ENCODE results near the gene MYO5A. TPM values are rescaled to one million over a fixed set of nuclear protein-coding genes. Genes with fewer than 3 reads are reported as not detected.
"Not testable (repeated sequence)": the region's sequence is repeated elsewhere in the genome, so short reads cannot be mapped to it uniquely, and the experiment has no call there.

MYO5A gene
- total and polyA plus RNA-seq, 4 donors: 47.8 to 119 (median 88.4) TPM

GRCh38 chr15:52496776-52497470 lies 31.8 kb downstream of the MYO5A start:
- Histone ChIP-seq H3K4me1 (ENCODE audit: control insufficient read depth, insufficient read depth, low read length) (no peaks in the 10 kb centered on the region), H3K27ac (ENCODE audit: low read depth, low read length) (no peak overlapping the region)

GRCh38 chr15:52496175-52496574 lies 32.5 kb downstream of the MYO5A start:
- Histone ChIP-seq H3K4me3 (ENCODE audit: low read depth, low read length) (no peak overlapping the region), H3K36me3 (ENCODE audit: control insufficient read depth, insufficient read depth, low read length) (no peaks in the 10 kb centered on the region), H3K27me3 (ENCODE audit: control insufficient read depth, insufficient read depth, low read length) (no peaks in the 10 kb centered on the region), H3K4me1 (ENCODE audit: control insufficient read depth, insufficient read depth, low read length) (no peaks in the 10 kb centered on the region), H3K9me3 (ENCODE audit: control insufficient read depth, insufficient read depth, low read length) (no peaks in the 10 kb centered on the region), H3K27ac (ENCODE audit: low read depth, low read length) (no peak overlapping the region)
- no peak for DNase-seq (ENCODE audit: low read depth in 4 of 6, low spot score in 6 of 6)
- no CpG with 5 or more reads among the region's 4 CpGs for WGBS (ENCODE audit: insufficient coverage)

More at GRCh38 chr15:52496776-52497470, 31.8 kb downstream of the MYO5A start:
- Histone ChIP-seq H3K27me3 (ENCODE audit: control insufficient read depth, insufficient read depth, low read length) (no peaks in the 10 kb centered on the region), H3K4me3 (ENCODE audit: low read depth, low read length) (no peak overlapping the region), H3K36me3 (ENCODE audit: control insufficient read depth, insufficient read depth, low read length) (no peaks in the 10 kb centered on the region), H3K9me3 (ENCODE audit: control insufficient read depth, insufficient read depth, low read length) (no peaks in the 10 kb centered on the region)
- DNase-seq (ENCODE audit: low read depth in 4 of 6, low spot score in 6 of 6): no peak
- 80% methylated on average over 1 of the region's 6 CpGs for WGBS (ENCODE audit: insufficient coverage)

- Histone ChIP-seq H3K4me3 (ENCODE audit: low read depth, low read length) (no peak overlapping the region), H3K4me1 (ENCODE audit: control insufficient read depth, insufficient read depth, low read length) (no peaks in the 10 kb centered on the region), H3K27me3 (ENCODE audit: control insufficient read depth, insufficient read depth, low read length) (no peaks in the 10 kb centered on the region), H3K36me3 (ENCODE audit: control insufficient read depth, insufficient read depth, low read length) (no peaks in the 10 kb centered on the region), H3K27ac (ENCODE audit: low read depth, low read length) (no peak overlapping the region), H3K9me3 (ENCODE audit: control insufficient read depth, insufficient read depth, low read length) (no peaks in the 10 kb centered on the region)
- DNase-seq (ENCODE audit: low read depth in 4 of 6, low spot score in 6 of 6): no peak
These were observed 33.6 kb downstream of the MYO5A start for GRCh38 chr15:52495125-52495524.

GRCh38 chr15:52493968-52494367 lies 34.7 kb downstream of the MYO5A start:
- WGBS (ENCODE audit: insufficient coverage): 100% methylated on average over 1 of the region's 3 CpGs
- Histone ChIP-seq H3K27me3 (ENCODE audit: control insufficient read depth, insufficient read depth, low read length) (no peaks in the 10 kb centered on the region), H3K9me3 (ENCODE audit: control insufficient read depth, insufficient read depth, low read length) (no peaks in the 10 kb centered on the region), H3K4me1 (ENCODE audit: control insufficient read depth, insufficient read depth, low read length) (no peaks in the 10 kb centered on the region), H3K27ac (ENCODE audit: low read depth, low read length) (no peak overlapping the region), H3K4me3 (ENCODE audit: low read depth, low read length) (no peak overlapping the region), H3K36me3 (ENCODE audit: control insufficient read depth, insufficient read depth, low read length) (no peaks in the 10 kb centered on the region)
- DNase-seq (ENCODE audit: low read depth in 4 of 6, low spot score in 6 of 6): no peak

GRCh38 chr15:52492132-52492531 lies 36.5 kb downstream of the MYO5A start:
- WGBS (ENCODE audit: insufficient coverage): 83% methylated on average over 1 of the region's 4 CpGs
- Histone ChIP-seq H3K4me3 (ENCODE audit: low read depth, low read length) (no peak overlapping the region), H3K4me1 (ENCODE audit: control insufficient read depth, insufficient read depth, low read length) (no peaks in the 10 kb centered on the region), H3K27ac (ENCODE audit: low read depth, low read length) (no peak overlapping the region), H3K36me3 (ENCODE audit: control insufficient read depth, insufficient read depth, low read length) (no peaks in the 10 kb centered on the region), H3K9me3 (ENCODE audit: control insufficient read depth, insufficient read depth, low read length) (no peaks in the 10 kb centered on the region), H3K27me3 (ENCODE audit: control insufficient read depth, insufficient read depth, low read length) (no peaks in the 10 kb centered on the region)
- DNase-seq (ENCODE audit: low read depth in 4 of 6, low spot score in 6 of 6): no peak

GRCh38 chr15:52491472-52491871 lies 37.2 kb downstream of the MYO5A start:
- Histone ChIP-seq H3K4me1 (ENCODE audit: control insufficient read depth, insufficient read depth, low read length) (no peaks in the 10 kb centered on the region), H3K36me3 (ENCODE audit: control insufficient read depth, insufficient read depth, low read length) (no peaks in the 10 kb centered on the region), H3K4me3 (ENCODE audit: low read depth, low read length) (no peak overlapping the region), H3K9me3 (ENCODE audit: control insufficient read depth, insufficient read depth, low read length) (no peaks in the 10 kb centered on the region), H3K27ac (ENCODE audit: low read depth, low read length) (no peak overlapping the region), H3K27me3 (ENCODE audit: control insufficient read depth, insufficient read depth, low read length) (no peaks in the 10 kb centered on the region)
- no peak for DNase-seq (ENCODE audit: low read depth in 4 of 6, low spot score in 6 of 6)
- 67% methylated on average over 1 of the region's 4 CpGs for WGBS (ENCODE audit: insufficient coverage)

- H3K27me3 ChIP-seq (ENCODE audit: control insufficient read depth, insufficient read depth, low read length); H3K27ac ChIP-seq (ENCODE audit: low read depth, low read length); H3K4me3 ChIP-seq (ENCODE audit: low read depth, low read length); H3K4me1 ChIP-seq (ENCODE audit: control insufficient read depth, insufficient read depth, low read length); H3K9me3 ChIP-seq (ENCODE audit: control insufficient read depth, insufficient read depth, low read length); H3K36me3 ChIP-seq (ENCODE audit: control insufficient read depth, insufficient read depth, low read length); DNase-seq (ENCODE audit: low read depth in 4 of 6, low spot score in 6 of 6): not testable (repeated sequence)
- WGBS (ENCODE audit: insufficient coverage): no CpG with 5 or more reads among the region's 4 CpGs
These were observed 39.2 kb downstream of the MYO5A start for GRCh38 chr15:52489430-52489829.

GRCh38 chr15:52488830-52489229 lies 39.9 kb downstream of the MYO5A start:
- Histone ChIP-seq H3K4me1 (ENCODE audit: control insufficient read depth, insufficient read depth, low read length) (peaks cover 3% of the 10 kb centered on the region), H3K9me3 (ENCODE audit: control insufficient read depth, insufficient read depth, low read length) (no peaks in the 10 kb centered on the region), H3K27me3 (ENCODE audit: control insufficient read depth, insufficient read depth, low read length) (no peaks in the 10 kb centered on the region), H3K27ac (ENCODE audit: low read depth, low read length) (no peak overlapping the region), H3K36me3 (ENCODE audit: control insufficient read depth, insufficient read depth, low read length) (no peaks in the 10 kb centered on the region), H3K4me3 (ENCODE audit: low read depth, low read length) (no peak overlapping the region)
- DNase-seq (ENCODE audit: low read depth in 4 of 6, low spot score in 6 of 6): no peak
- WGBS (ENCODE audit: insufficient coverage): no CpG with 5 or more reads among the region's 2 CpGs

GRCh38 chr15:52486003-52486996 lies 42.4 kb downstream of the MYO5A start:
- H3K27me3 ChIP-seq (ENCODE audit: control insufficient read depth, insufficient read depth, low read length): no peaks in the 10 kb centered on the region
- 80% methylated on average over 1 of the region's 11 CpGs for WGBS (ENCODE audit: insufficient coverage)
- H3K27ac ChIP-seq (ENCODE audit: low read depth, low read length): no peak overlapping the region
- peaks cover 3% of the 10 kb centered on the region for H3K4me1 ChIP-seq (ENCODE audit: control insufficient read depth, insufficient read depth, low read length)
- no peaks in the 10 kb centered on the region for H3K9me3 ChIP-seq (ENCODE audit: control insufficient read depth, insufficient read depth, low read length)
- no peak overlapping the region for H3K4me3 ChIP-seq (ENCODE audit: low read depth, low read length)
- peak in 2 of 6 donors; percentile 10 for DNase-seq (ENCODE audit: low read depth in 4 of 6, low spot score in 6 of 6)
- H3K36me3 ChIP-seq (ENCODE audit: control insufficient read depth, insufficient read depth, low read length): no peaks in the 10 kb centered on the region
